ES-I3 (cell line): Measurements from ENCODE around the gene CD300C.
"Not testable (repeated sequence)": the region's sequence is repeated elsewhere in the genome, so short reads cannot be mapped to it uniquely, and the experiment has no call there.

Experiments used
- H3K36me3 ChIP-seq: 2 replicates; pipeline ENCODE4 v1.6.1; 2013; ENCODE audit warnings: mild to moderate bottlenecking, low read length, control low read depth, moderate library complexity; ENCODE audit not compliant: insufficient read depth
- H3K4me1 ChIP-seq: 2 replicates; pipeline ENCODE4 v1.6.1; 2013; ENCODE audit warnings: mild to moderate bottlenecking, control low read depth, low read length; ENCODE audit not compliant: insufficient read depth
- H3K9ac ChIP-seq: 2 replicates; pipeline ENCODE4 v1.6.1; 2013; ENCODE audit warnings: low read depth, mild to moderate bottlenecking, low read length, moderate library complexity
- H3K9me3 ChIP-seq: 2 replicates; pipeline ENCODE4 v1.6.1; 2013; ENCODE audit warnings: mild to moderate bottlenecking, low read length, moderate library complexity; ENCODE audit not compliant: control insufficient read depth, insufficient read depth

The CD300C gene

DNA sequence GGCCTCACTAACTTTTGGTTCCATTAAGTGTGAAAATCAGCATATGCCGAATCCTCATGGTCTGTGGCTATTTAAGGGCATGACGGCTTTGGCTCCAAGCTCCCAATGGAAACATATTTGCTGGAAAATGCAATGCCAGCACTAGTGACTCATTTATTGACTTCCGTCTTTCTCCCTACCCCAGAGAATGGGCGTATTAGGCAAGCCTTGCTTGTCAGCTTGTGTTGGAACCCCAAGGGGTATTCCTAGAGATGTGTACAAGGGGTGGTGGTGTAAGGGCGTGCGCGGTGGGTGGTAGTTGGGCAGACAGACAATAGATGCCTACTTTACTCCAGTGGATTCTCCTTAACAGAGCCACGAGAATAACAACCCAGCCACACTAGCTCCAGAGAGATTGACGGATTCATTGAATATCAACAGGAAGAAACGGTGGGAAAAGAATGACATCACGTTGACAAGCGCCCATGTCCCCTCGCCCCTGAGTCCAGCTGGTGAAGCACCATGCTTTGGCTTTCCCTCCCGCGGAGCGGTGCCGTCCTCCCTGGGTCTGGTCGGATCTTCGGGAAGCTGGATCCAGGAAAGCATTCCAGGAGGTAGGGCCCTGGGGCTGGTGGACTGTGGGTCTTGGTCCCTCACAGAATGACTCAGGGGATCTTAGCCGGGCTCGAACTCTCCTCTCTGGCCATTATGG, 25.0 kb downstream of the CD300C start:
- Histone ChIP-seq H3K4me1 (no peaks in the 10 kb centered on the region), H3K9me3 (no peaks in the 10 kb centered on the region), H3K9ac (no peak overlapping the region)

DNA sequence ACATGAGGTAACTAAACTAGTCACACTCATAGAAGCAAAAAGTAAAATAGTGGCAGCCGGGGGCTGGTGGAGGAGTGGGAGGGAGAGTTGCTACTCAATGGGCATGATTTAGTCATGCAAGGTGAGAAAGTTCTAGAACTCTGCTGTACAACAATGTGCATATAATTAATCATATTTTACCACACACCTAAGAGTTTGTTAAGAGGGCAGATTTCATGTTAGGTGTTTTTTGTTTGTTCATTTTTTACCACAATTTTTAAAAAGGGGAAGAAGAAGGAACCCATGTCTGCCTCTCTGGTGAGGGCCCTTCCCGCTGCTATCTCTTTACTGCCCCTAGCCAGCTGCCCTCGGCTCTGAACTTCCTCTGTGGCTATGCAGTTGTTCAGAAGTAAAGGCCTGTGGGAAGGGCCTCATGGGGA, 25.9 kb downstream of the CD300C start:
- H3K36me3 ChIP-seq, result no peaks in the 10 kb centered on the region
- H3K9me3 ChIP-seq, result no peaks in the 10 kb centered on the region; the same call in 1 of the 2 replicates
- no peak overlapping the region for H3K9ac ChIP-seq
- H3K4me1 ChIP-seq, result no peaks in the 10 kb centered on the region

More for the DNA sequence above, 25.0 kb downstream of the CD300C start:
- H3K36me3 ChIP-seq, result no peaks in the 10 kb centered on the region

DNA sequence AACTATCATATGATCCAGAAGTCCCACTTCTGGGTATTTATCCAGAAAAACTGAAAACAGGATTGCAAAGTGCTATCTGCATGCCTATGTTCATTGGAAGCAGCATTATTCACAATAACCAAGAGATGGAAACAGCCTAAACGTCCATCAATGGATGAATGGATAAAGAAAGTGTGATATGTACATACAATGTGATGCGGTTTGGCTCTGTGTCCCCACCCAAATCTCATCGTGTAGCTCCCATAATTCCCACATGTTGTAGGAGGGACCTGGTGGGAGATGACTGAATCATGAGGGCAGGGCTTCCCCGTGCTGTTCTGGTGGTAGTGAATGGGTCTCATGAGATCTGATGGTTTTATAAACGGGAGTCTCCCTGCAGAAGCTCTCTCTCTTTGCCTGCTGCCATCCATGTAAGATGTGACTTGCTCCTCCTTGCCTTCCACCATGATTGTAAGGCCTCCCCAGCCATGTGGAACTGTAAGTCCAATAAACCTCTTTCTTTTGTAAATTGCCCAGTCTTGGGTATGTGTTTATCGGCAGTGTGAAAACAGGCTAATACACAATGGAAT, 27.4 kb downstream of the CD300C start:
- not testable (repeated sequence) for H3K36me3 ChIP-seq, H3K9me3 ChIP-seq, H3K9ac ChIP-seq, H3K4me1 ChIP-seq

DNA sequence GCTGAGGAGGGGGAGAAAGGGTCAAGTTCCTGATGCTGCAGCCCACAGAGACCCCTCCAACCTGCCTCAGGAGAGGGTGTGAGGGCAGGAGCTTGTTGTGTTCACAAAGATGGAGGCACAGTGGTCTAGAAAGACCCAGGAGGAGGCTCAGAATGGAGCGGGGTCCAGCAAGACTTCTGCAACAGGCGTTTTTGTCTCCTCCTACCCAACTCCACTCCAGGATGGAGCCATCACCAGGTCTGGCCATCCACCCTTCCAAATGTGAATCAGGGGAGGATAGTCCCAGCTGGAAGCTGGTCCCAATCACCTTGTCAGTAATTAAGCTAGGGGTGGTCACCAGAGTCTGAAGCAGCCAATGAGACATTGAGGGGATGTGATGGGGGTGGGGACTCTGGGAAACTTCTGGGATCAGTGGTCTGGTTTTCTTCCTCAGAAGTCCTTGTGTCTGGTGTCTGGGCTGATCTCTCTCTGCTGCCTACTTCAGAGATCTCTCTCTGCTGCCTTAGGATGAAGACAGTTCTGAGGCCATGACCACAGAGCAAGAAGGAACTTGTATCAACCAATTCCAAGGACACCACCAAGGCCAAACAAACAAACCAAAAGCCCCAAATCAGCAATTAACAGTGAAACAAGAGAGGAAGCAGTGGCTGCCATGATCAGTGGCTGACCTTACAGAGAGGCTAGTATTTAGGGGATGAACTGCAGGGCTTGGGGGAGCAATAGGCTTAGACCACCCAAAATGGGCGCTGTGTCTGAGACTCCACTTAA, 29.2 kb downstream of the CD300C start:
- Histone ChIP-seq H3K9ac (no peak overlapping the region), H3K4me1 (no peaks in the 10 kb centered on the region), H3K36me3 (no peaks in the 10 kb centered on the region), H3K9me3 (peaks cover 9% of the 10 kb centered on the region)

DNA sequence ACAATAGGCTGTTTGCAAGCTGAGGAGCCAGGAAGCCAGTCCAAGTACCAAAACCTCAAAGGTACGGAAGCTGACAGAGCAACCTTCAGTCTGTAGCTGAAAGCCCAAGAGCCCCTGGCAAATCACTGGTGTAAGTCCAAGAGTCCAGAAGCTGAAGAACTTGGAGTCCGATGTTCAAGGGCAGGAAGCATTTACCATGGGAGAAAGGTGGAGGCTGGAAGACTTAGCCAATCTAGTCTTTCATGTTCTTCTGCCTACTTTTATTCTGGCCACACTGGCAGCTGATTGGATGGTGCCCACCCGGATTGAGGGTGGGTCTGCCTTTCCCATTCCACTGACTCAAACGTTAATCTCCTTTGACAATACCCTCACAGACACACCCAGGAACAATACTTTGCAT, 30.0 kb downstream of the CD300C start:
- no peaks in the 10 kb centered on the region for H3K4me1 ChIP-seq
- H3K36me3 ChIP-seq, result no peaks in the 10 kb centered on the region
- H3K9me3 ChIP-seq, result peaks cover 9% of the 10 kb centered on the region
- H3K9ac ChIP-seq, result no peak overlapping the region

DNA sequence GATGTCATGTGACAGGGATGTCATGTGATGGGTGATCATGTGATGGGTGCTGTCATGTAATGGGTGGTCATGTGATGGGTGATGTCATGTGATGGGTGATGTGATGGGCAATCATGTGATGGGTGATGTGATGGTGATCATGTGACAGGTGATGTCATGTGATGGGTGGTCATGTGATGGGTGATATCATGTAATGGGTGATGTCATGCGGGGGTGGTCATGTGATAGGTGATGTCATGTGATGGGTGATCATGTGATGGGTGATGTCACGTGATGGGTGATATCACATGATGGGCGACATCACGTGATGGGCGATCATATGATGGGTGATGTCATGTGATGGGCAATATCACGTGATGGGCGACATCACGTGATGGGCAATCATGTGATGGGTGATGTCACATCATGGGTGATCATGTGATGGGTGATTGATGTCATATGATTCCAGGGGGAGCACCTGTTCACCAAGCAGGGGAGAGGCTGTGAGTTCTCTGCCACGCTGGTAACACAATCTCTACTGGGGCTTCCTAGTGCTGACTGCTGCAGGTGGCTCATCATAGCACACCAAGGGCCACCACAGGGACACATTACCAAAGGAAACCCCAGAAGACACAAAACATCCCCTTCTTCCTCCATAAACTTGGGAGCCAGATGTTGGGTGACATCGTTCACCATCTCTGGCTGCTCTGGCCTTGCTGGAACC, 31.1 kb downstream of the CD300C start:
- H3K4me1 ChIP-seq, result no peaks in the 10 kb centered on the region
- H3K36me3 ChIP-seq, result no peaks in the 10 kb centered on the region
- peaks cover 9% of the 10 kb centered on the region for H3K9me3 ChIP-seq
- no peak overlapping the region for H3K9ac ChIP-seq

DNA sequence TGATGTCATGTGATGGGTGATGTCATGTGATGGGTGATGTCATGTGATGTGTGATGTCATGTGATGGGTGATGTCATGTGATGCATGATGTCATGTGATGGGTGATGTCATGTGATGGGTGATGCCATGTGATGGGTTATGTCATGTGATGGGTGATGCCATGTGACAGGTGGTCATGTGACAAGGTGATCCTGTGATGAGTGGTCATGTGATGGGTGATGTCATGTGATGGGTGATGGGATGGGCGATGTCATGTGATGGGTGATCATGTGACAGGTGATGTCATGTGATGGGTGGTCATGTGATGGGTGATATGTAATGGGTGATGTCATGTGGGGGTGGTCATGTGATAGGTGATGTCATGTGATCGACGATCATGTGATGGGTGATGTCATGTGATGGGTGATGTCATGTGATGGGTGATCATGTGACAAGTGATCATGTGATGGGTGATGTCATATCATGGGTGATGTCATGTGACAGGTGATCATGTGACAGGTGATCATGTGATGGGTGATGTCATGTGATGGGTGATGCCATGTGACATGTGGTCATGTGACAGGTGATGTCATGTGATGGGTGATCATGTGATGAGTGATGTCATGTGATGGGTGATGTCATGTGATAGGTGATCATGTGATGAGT, 31.8 kb downstream of the CD300C start:
- H3K36me3 ChIP-seq, result no peaks in the 10 kb centered on the region
- no peak overlapping the region for H3K9ac ChIP-seq
- no peaks in the 10 kb centered on the region for H3K4me1 ChIP-seq
- H3K9me3 ChIP-seq, result peaks cover 9% of the 10 kb centered on the region

DNA sequence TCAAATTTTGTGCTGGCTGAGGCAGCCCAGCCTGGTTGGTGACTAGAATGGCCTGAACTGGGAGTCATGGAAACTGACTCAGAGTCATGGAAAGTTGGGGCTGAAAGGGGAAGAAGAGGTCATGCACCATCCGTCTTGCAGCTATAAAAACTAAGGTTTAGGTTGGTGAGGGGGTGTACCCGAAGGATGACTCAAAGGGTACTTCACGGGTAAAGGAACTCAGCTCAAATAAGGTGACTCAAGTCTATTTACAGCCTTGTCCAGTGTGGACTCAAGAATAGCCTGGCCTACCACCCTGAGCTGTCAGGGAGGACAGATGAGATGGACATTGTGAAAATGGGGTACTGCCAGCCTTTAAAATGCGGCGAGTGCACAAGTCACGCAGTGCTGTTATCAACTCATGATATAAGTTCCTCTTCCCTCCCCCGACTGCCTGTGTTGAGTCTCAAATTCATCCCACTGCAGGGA, 33.3 kb downstream of the CD300C start:
- no peaks in the 10 kb centered on the region for H3K36me3 ChIP-seq
- H3K9ac ChIP-seq, result no peak overlapping the region
- no peaks in the 10 kb centered on the region for H3K4me1 ChIP-seq
- H3K9me3 ChIP-seq, result peaks cover 9% of the 10 kb centered on the region

DNA sequence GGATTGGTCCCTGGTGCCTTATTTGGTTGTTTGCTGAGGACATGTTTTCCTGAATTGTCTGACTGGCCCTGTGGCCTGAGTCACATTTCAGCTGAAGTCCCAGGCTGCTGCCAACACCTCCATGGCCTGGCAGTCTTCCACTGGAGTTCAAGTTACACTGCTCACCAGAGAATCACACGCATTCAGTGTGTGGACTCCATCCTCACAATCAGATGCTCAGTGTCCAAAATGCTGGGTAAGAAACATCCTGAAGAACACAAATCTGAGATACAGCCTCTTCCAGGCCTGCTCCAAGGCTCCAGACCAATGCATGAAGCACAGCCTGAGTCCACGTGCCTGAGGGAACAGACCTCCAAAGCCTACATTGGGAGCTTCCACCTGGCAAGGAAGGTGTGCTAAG, 33.9 kb downstream of the CD300C start:
- no peaks in the 10 kb centered on the region for H3K4me1 ChIP-seq
- H3K36me3 ChIP-seq, result no peaks in the 10 kb centered on the region
- peaks cover 9% of the 10 kb centered on the region for H3K9me3 ChIP-seq
- no peak overlapping the region for H3K9ac ChIP-seq

DNA sequence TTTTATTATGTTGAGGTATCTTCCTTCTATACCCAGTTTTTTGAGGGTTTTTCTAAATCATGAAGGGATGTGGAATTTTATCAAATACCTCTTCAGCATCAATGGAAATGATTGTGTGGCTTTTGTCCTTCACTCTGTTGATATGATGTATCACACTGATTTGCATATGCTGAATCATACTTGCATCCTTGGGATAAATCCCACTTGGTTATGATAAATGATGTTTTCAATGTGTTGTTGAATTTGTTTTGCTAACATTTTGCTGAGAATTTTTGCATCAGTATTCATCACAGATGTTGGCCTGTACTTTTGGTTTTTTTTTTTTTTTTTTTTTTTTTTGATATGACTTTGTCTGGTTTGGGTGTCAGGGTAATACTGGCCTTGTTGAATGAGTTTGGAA, 37.8 kb downstream of the CD300C start:
- Histone ChIP-seq H3K9ac (no peak overlapping the region), H3K4me1 (no peaks in the 10 kb centered on the region), H3K36me3 (no peaks in the 10 kb centered on the region), H3K9me3 (no peaks in the 10 kb centered on the region)

DNA sequence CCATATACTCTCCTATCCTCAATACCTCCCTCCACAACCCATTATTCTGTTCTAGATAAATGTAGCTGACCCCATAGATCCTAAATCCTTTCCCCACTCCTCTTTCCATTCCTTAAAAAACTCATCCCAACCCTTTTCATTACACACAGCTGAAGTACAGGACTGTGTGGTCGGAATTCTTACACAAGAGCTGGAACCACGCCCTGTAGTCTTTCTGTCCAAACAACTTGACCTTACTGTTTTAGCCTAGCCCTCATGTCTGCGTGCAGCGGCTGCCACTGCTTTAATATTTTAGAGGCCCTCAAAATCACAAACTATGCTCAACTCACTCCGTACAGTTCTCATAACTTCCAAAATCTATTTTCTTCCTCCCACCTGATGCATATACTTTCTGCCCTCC, 42.0 kb downstream of the CD300C start:
- not testable (repeated sequence) for H3K9me3 ChIP-seq, H3K36me3 ChIP-seq, H3K9ac ChIP-seq, H3K4me1 ChIP-seq

DNA sequence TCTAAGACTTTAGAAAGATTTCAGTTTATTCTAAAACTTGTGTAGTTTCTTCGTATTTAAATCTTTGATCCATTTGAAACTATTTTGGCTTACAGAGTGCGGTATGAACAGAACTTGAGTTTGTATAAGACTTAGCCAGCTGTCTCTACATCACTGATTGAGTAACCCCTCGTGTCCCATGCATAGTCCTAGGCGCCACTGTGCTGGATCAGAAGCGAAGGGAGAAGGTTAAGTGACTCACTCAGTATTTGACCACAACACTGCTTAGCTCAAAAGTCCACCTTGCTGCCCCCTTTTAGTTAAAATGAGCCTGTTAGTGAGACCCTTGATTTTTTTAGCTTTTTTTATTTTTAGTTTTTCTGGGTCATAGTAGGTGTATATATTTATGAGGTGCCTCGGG, 43.1 kb downstream of the CD300C start:
- Histone ChIP-seq H3K9ac (no peak overlapping the region), H3K4me1 (no peaks in the 10 kb centered on the region), H3K36me3 (no peaks in the 10 kb centered on the region), H3K9me3 (no peaks in the 10 kb centered on the region)

DNA sequence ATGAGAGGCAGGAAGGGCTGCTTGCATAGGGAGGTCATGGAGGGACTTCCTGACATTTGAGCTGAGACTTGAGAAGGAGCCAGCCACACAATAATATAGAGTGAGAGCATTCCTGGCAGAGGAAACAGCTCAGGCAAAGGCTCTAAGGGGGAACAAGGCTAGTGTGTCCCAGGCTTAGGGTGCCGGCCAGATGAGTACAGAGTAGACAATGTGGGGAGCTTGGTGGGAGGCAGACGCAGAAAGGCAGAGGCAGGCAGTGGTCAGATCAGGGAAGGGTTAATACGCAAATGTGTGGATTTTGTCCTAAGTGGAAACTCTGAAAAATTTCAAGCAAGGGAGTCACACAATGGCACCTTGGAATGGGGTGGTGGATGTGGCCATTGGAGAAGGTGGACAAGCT, 45.9 kb downstream of the CD300C start:
- Histone ChIP-seq H3K9me3 (no peaks in the 10 kb centered on the region), H3K36me3 (no peaks in the 10 kb centered on the region), H3K4me1 (no peaks in the 10 kb centered on the region), H3K9ac (no peak overlapping the region)

DNA sequence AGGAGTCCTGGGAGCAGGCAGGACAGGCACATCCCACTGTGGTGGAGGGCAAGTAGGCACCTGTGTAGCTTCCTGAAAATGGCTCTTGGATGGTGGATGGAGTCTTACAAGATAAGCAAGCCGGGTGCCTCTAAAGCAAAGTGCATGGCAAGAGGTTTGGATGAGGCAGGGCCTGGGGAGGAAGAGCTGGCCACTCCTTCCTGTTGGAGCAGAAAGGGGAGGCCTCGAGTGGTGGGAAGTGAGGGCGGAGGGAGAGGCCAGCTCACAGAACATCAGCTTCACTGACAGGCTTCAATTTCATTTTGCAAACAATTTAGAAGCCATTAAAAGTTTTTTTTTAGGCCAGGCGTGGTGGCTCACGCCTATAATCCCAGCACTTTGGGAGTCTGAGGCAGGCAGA, 48.4 kb downstream of the CD300C start:
- H3K4me1 ChIP-seq, result no peaks in the 10 kb centered on the region
- H3K9me3 ChIP-seq, result no peaks in the 10 kb centered on the region
- no peak overlapping the region for H3K9ac ChIP-seq
- H3K36me3 ChIP-seq, result no peaks in the 10 kb centered on the region
